VCaP (cell line): ENCODE results near the gene VCY.
"Not testable (repeated sequence)": the region's sequence is repeated elsewhere in the genome, so short reads cannot be mapped to it uniquely, and the experiment has no call there.

ENCODE experiments used
- H3K27ac ChIP-seq: fragments of 450-650 bp; 2 replicates; pipeline ENCODE4 v1.5.1; 2017

Gene VCY

GRCh38 chrY:13986373-13986772 lies at the start of gene VCY:
TSS of gene VCY (minus strand) at chrY:13986473. CDS start at chrY:13986440, 33 bp downstream.
- H3K27ac ChIP-seq = not testable (repeated sequence)

GRCh38 chrY:14030395-14030794 lies 44.1 kb upstream of the VCY start:
- H3K27ac ChIP-seq = not testable (repeated sequence)

- H3K27ac ChIP-seq = not testable (repeated sequence)
Measured at GRCh38 chrY:14011916-14012315, 25.6 kb upstream of the VCY start.

- H3K27ac ChIP-seq = not testable (repeated sequence)
Measured at GRCh38 chrY:13942406-13942805, 43.9 kb downstream of the VCY start.
